ENCODE results near the gene CDH4.

Gene CDH4

DNA sequence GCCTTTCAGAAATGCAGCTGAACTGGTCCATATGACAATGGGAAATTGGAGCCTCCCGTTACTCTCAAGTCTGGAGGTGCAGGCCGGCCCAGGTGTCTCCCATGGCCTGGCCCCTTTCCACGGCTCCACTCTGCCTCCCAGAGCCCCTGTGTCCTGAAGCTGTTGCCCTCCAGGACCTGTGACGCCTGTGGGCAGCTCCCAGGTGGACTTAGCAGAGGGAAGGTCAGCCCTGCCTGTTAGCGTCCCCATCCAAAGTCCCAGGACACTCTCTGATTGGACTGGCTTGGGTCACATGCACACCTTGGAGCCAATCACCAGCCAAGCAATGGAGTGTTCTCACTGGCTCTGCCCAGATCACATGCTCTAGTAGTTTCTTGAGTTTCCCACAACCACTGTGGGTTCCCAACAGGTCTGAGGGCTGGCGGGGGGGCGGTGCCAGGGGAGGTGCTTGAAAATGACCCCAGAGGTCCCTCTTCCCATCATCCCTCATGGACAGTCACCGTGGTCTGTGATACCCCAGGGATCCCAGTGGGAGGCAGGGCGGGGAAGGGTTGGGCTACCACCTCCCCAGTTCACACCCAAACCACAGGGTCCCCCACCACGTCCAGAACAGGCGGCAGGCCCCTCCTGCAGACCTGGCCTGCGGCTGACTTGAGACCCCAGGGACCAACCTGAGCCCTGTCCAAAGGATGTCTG lies 678.1 kb downstream of the CDH4 start:
- peaks cover 12% of the 10 kb centered on the region; the same call in 1 of the 2 replicates for H3K4me1 ChIP-seq (ENCODE audit: control insufficient read depth, insufficient read depth, low read length)
- no peaks in the 10 kb centered on the region for H3K36me3 ChIP-seq (ENCODE audit: control insufficient read depth, insufficient read depth, low read length)
- H3K4me3 ChIP-seq (ENCODE audit: low read depth, low read length): no peak overlapping the region
- H3K9me3 ChIP-seq (ENCODE audit: control insufficient read depth, insufficient read depth, low read length): no peaks in the 10 kb centered on the region
- H3K9ac ChIP-seq (ENCODE audit: low read depth, low read length): no peak overlapping the region
- H3K27me3 ChIP-seq (ENCODE audit: control insufficient read depth, insufficient read depth, low read length): no peaks in the 10 kb centered on the region
- H3K27ac ChIP-seq (ENCODE audit: low read depth, low read length): no peak overlapping the region

GRCh38 chr20:61930776-61931475 lies 678.9 kb downstream of the CDH4 start:
- H3K36me3 ChIP-seq (ENCODE audit: control insufficient read depth, insufficient read depth, low read length): no peaks in the 10 kb centered on the region
- peaks cover 12% of the 10 kb centered on the region; the same call in 1 of the 2 replicates for H3K4me1 ChIP-seq (ENCODE audit: control insufficient read depth, insufficient read depth, low read length)
- H3K4me3 ChIP-seq (ENCODE audit: low read depth, low read length): no peak overlapping the region
- no peaks in the 10 kb centered on the region for H3K27me3 ChIP-seq (ENCODE audit: control insufficient read depth, insufficient read depth, low read length)
- no peak overlapping the region for H3K27ac ChIP-seq (ENCODE audit: low read depth, low read length)
- no peaks in the 10 kb centered on the region for H3K9me3 ChIP-seq (ENCODE audit: control insufficient read depth, insufficient read depth, low read length)
- H3K9ac ChIP-seq (ENCODE audit: low read depth, low read length): no peak overlapping the region

DNA sequence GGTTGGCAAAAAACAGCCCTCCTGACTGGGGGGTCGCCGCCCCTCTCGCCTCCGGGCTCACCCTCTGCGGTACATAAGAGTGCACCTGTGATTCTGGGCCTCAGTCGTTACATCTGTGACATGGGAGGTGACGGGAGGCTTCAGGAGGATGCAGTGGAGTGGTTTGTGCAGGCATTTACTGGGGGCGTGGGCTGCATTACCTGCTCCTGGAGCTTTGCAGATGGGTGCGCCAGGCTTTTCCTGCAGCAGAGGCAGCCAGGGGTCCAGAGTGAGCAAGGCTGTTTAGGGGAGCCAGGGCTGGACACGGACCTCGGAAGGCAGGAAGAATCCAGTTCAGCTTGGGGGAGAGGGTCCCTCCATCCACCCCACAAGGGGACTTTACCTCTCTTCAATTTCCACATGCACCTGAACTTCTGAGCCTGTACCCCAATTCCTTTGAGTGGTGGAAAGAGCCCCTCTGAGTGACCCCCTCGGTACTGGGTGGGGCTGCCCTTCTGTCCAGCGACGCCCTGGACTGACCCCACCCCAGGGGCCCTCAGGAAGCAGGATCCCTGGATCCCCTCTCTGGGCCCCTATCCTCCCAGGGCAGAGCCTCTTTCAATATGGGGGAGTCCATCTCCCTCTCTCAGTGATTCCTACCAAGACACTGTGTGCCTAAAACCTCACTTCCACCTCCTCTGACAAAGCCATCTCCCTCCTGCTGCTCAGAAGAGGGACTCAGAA lies 679.6 kb downstream of the CDH4 start:
- Histone ChIP-seq H3K4me3 (ENCODE audit: low read depth, low read length) (no peak overlapping the region), H3K9ac (ENCODE audit: low read depth, low read length) (no peak overlapping the region), H3K27me3 (ENCODE audit: control insufficient read depth, insufficient read depth, low read length) (no peaks in the 10 kb centered on the region), H3K4me1 (ENCODE audit: control insufficient read depth, insufficient read depth, low read length) (peaks cover 12% of the 10 kb centered on the region; the same call in 1 of the 2 replicates), H3K27ac (ENCODE audit: low read depth, low read length) (no peak overlapping the region), H3K9me3 (ENCODE audit: control insufficient read depth, insufficient read depth, low read length) (no peaks in the 10 kb centered on the region), H3K36me3 (ENCODE audit: control insufficient read depth, insufficient read depth, low read length) (no peaks in the 10 kb centered on the region)

DNA sequence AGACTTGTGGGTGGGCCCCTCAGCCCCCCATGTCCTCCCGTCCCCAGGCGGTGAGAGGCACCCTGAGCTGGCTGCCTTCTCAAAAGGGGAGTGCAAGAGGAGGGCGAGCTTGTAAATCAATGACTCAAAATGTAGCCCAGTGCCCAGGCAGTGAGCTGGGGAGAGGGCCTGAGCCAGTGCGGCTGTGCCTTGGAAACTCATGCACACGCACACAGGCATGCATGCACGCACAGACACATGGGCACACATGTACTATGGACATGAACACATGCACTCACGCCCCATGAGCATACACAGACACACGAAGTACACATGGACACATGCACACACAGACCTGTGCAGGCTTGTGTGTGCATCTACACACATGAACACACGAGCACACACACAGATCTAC lies 680.1 kb downstream of the CDH4 start:
- H3K4me1 ChIP-seq (ENCODE audit: control insufficient read depth, insufficient read depth, low read length): peaks cover 12% of the 10 kb centered on the region; the same call in 1 of the 2 replicates
- no peak overlapping the region for H3K27ac ChIP-seq (ENCODE audit: low read depth, low read length)
- no peak overlapping the region for H3K9ac ChIP-seq (ENCODE audit: low read depth, low read length)
- no peak overlapping the region for H3K4me3 ChIP-seq (ENCODE audit: low read depth, low read length)
- no peaks in the 10 kb centered on the region for H3K36me3 ChIP-seq (ENCODE audit: control insufficient read depth, insufficient read depth, low read length)
- no peaks in the 10 kb centered on the region for H3K27me3 ChIP-seq (ENCODE audit: control insufficient read depth, insufficient read depth, low read length)
- H3K9me3 ChIP-seq (ENCODE audit: control insufficient read depth, insufficient read depth, low read length): no peaks in the 10 kb centered on the region

- H3K4me1 ChIP-seq (ENCODE audit: control insufficient read depth, insufficient read depth, low read length): peaks cover 12% of the 10 kb centered on the region; the same call in 1 of the 2 replicates
- no peaks in the 10 kb centered on the region for H3K27me3 ChIP-seq (ENCODE audit: control insufficient read depth, insufficient read depth, low read length)
- H3K36me3 ChIP-seq (ENCODE audit: control insufficient read depth, insufficient read depth, low read length): no peaks in the 10 kb centered on the region
- no peak overlapping the region for H3K9ac ChIP-seq (ENCODE audit: low read depth, low read length)
- H3K9me3 ChIP-seq (ENCODE audit: control insufficient read depth, insufficient read depth, low read length): no peaks in the 10 kb centered on the region
- H3K27ac ChIP-seq (ENCODE audit: low read depth, low read length): no peak overlapping the region
- H3K4me3 ChIP-seq (ENCODE audit: low read depth, low read length): no peak overlapping the region
These were observed 680.8 kb downstream of the CDH4 start for GRCh38 chr20:61932711-61933480.

DNA sequence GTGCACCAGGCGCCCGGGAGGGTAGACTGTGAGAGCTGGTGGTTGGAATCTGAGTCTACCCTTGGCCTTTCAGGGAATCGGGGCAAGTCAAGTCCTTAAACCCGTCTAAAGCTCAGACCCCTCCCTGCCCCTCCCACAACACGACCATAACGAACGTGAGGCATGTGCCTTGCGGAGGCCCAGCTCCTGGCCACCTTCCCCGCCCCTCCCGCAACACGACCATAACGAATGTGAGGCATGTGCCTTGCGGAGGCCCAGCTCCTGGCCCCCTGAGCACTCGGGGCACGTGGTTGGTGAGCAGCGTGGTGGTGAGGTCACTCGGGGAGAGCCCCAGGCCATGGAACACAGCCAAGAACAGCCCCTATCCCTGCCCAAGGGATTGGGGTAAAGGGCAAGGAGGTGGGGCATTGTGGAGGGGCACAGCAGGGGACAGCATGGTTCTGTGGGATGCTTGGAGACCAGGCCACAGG lies 681.5 kb downstream of the CDH4 start:
- H3K4me3 ChIP-seq (ENCODE audit: low read depth, low read length): no peak overlapping the region
- H3K9ac ChIP-seq (ENCODE audit: low read depth, low read length): no peak overlapping the region
- no peaks in the 10 kb centered on the region for H3K36me3 ChIP-seq (ENCODE audit: control insufficient read depth, insufficient read depth, low read length)
- H3K27ac ChIP-seq (ENCODE audit: low read depth, low read length): no peak overlapping the region
- H3K4me1 ChIP-seq (ENCODE audit: control insufficient read depth, insufficient read depth, low read length): peaks cover 12% of the 10 kb centered on the region; the same call in 1 of the 2 replicates
- H3K9me3 ChIP-seq (ENCODE audit: control insufficient read depth, insufficient read depth, low read length): no peaks in the 10 kb centered on the region
- no peaks in the 10 kb centered on the region for H3K27me3 ChIP-seq (ENCODE audit: control insufficient read depth, insufficient read depth, low read length)

GRCh38 chr20:61933951-61934715 lies 682.1 kb downstream of the CDH4 start:
- peaks cover 12% of the 10 kb centered on the region; the same call in 1 of the 2 replicates for H3K4me1 ChIP-seq (ENCODE audit: control insufficient read depth, insufficient read depth, low read length)
- H3K36me3 ChIP-seq (ENCODE audit: control insufficient read depth, insufficient read depth, low read length): no peaks in the 10 kb centered on the region
- no peaks in the 10 kb centered on the region for H3K27me3 ChIP-seq (ENCODE audit: control insufficient read depth, insufficient read depth, low read length)
- H3K27ac ChIP-seq (ENCODE audit: low read depth, low read length): no peak overlapping the region
- no peak overlapping the region for H3K4me3 ChIP-seq (ENCODE audit: low read depth, low read length)
- H3K9ac ChIP-seq (ENCODE audit: low read depth, low read length): no peak overlapping the region
- no peaks in the 10 kb centered on the region for H3K9me3 ChIP-seq (ENCODE audit: control insufficient read depth, insufficient read depth, low read length)

DNA sequence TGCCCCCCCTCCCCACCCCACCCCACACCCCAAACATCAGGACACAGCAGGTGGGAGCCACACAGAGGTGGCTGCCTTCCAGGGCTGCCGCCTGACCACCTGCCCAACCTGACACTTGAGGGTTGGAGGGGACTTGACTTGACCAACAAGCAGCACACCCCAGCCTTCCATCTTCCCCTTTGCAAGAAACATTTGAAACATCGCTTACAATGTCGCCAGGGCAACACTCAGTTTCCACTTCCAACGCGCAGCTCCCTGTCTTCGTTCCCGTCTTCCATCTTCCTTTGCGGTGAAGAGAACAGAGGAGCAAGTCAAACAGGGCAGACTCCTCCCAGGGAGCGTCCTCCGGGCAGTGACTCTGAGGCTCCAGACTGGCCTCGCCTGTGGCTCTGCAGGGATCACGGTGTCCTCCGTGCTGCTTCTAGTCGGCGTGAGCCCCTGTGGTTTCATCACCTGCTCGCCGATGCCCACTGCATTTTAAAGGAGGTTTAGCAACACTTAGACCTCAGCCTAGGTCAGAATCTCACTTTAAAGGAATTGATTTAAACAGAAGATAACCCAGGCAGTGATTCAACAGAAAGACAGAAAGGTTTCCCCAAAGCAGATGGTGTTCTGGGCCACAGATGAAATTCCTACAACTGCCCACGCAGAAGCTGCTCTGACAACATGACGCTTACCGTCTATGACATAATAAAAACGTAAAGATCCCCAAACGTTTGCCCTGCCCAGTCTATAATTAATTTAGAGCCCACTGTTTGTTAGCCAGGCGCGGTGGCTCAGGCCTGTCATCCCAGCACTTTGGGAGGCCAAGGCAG lies 682.9 kb downstream of the CDH4 start:
- H3K4me3 ChIP-seq (ENCODE audit: low read depth, low read length): no peak overlapping the region
- no peak overlapping the region for H3K9ac ChIP-seq (ENCODE audit: low read depth, low read length)
- no peak overlapping the region for H3K27ac ChIP-seq (ENCODE audit: low read depth, low read length)
- H3K27me3 ChIP-seq (ENCODE audit: control insufficient read depth, insufficient read depth, low read length): no peaks in the 10 kb centered on the region
- H3K9me3 ChIP-seq (ENCODE audit: control insufficient read depth, insufficient read depth, low read length): no peaks in the 10 kb centered on the region
- no peaks in the 10 kb centered on the region for H3K36me3 ChIP-seq (ENCODE audit: control insufficient read depth, insufficient read depth, low read length)
- H3K4me1 ChIP-seq (ENCODE audit: control insufficient read depth, insufficient read depth, low read length): peaks cover 12% of the 10 kb centered on the region; the same call in 1 of the 2 replicates

GRCh38 chr20:61935926-61936700 lies 684.1 kb downstream of the CDH4 start:
- no peaks in the 10 kb centered on the region for H3K36me3 ChIP-seq (ENCODE audit: control insufficient read depth, insufficient read depth, low read length)
- H3K27me3 ChIP-seq (ENCODE audit: control insufficient read depth, insufficient read depth, low read length): no peaks in the 10 kb centered on the region
- no peak overlapping the region for H3K4me3 ChIP-seq (ENCODE audit: low read depth, low read length)
- no peak overlapping the region for H3K9ac ChIP-seq (ENCODE audit: low read depth, low read length)
- peaks cover 12% of the 10 kb centered on the region; the same call in 1 of the 2 replicates for H3K4me1 ChIP-seq (ENCODE audit: control insufficient read depth, insufficient read depth, low read length)
- H3K27ac ChIP-seq (ENCODE audit: low read depth, low read length): no peak overlapping the region
- H3K9me3 ChIP-seq (ENCODE audit: control insufficient read depth, insufficient read depth, low read length): no peaks in the 10 kb centered on the region
